Measurements from ENCODE around the gene VDR.

GRCh38 chr12:47950856-47951468, 46.2 kb upstream of the VDR start:
- TF ChIP-seq POLR2A (IDR thresholded peaks at IDR 0.05; ENCODE audit: low read length): no peak
- no peak for TF ChIP-seq GATA1 (IDR thresholded peaks at IDR 0.05; ENCODE audit: low read depth, low read length)

All from erythroblast (primary cell).